HEK293 (cell line): ENCODE measurements around the gene R3HDM4.

Experiments used
- CTCF ChIA-PET: fragments of 350-600 bp; formaldehyde crosslinking; extraction: SDS; loops from one replicate; lab custom pipeline; 2021; ENCODE audit warnings: antibody characterized with exemption; lab: Yijun Ruan, JAX
- POLR2A ChIA-PET: fragments of 300-600 bp; formaldehyde crosslinking; extraction: SDS; loops from one replicate; lab custom pipeline; 2020; ENCODE audit warnings: antibody characterized with exemption, inconsistent platforms; lab: Yijun Ruan, JAX
- H3K27ac ChIP-seq: fragments of 200-500 bp; sonication (Bioruptor generic); 2 replicates; pipeline ENCODE4 v1.5.1; 2014; ENCODE audit warnings: low read depth, low read length, control low read depth, inconsistent platforms; ENCODE audit errors: extremely low read depth
- H3K36me3 ChIP-seq, 2 experiments: fragments of 200-500 bp in 1 of 2; sonication (Bioruptor generic) in 1 of 2; 1 replicate in 1 of 2; 2 replicates in 1 of 2; pipeline ENCODE4 v1.5.1; 2014 to 2017; ENCODE audit warnings: inconsistent platforms in 2 of 2, low read length in 2 of 2; ENCODE audit not compliant: control insufficient read depth in 2 of 2, insufficient read depth in 1 of 2
- H3K4me1 ChIP-seq: fragments of 200-500 bp; sonication (Bioruptor generic); 2 replicates; pipeline ENCODE4 v1.5.1; 2014; ENCODE audit warnings: mild to moderate bottlenecking, low read length, inconsistent platforms; ENCODE audit not compliant: control insufficient read depth, insufficient read depth
- H3K4me3 ChIP-seq: 2 replicates; pipeline ENCODE4 v1.5.1; 2011; ENCODE audit warnings: low read depth, mild to moderate bottlenecking, control low read depth, low read length, moderate library complexity
- H3K9me3 ChIP-seq: fragments of 200-500 bp; sonication (Bioruptor generic); 2 replicates; pipeline ENCODE4 v1.5.1; 2014; ENCODE audit warnings: low read depth, low read length, inconsistent platforms; ENCODE audit not compliant: control insufficient read depth, insufficient read depth
- GLIS1 ChIP-seq: fragments of 450-650 bp; formaldehyde crosslinking; IDR thresholded peaks from 2 replicates; pipeline ENCODE4 v1.5.1; 2016; ENCODE audit warnings: missing biosample characterization, missing genetic modification characterization
- KLF16 ChIP-seq: fragments of 450-650 bp; formaldehyde crosslinking; IDR thresholded peaks from 2 replicates; pipeline ENCODE4 v1.5.1; 2017; ENCODE audit warnings: missing biosample characterization, missing genetic modification characterization
- KLF17 ChIP-seq: fragments of 450-650 bp; formaldehyde crosslinking; IDR thresholded peaks from 2 replicates; pipeline ENCODE4 v1.5.1; 2016; ENCODE audit warnings: missing biosample characterization, missing genetic modification characterization
- OSR2 ChIP-seq: fragments of 450-650 bp; formaldehyde crosslinking; IDR thresholded peaks from 2 replicates; pipeline ENCODE4 v1.5.1; 2016; ENCODE audit warnings: missing biosample characterization, missing genetic modification characterization
- PATZ1 ChIP-seq: fragments of 450-650 bp; formaldehyde crosslinking; IDR thresholded peaks from 2 replicates; pipeline ENCODE4 v1.5.1; 2016; ENCODE audit warnings: missing biosample characterization, missing genetic modification characterization
- REST ChIP-seq: fragments of 450-650 bp; formaldehyde crosslinking; IDR thresholded peaks from 2 replicates; pipeline ENCODE4 v1.5.1; 2016; ENCODE audit warnings: missing biosample characterization, missing genetic modification characterization
- SP7 ChIP-seq: fragments of 450-650 bp; formaldehyde crosslinking; IDR thresholded peaks from 2 replicates; pipeline ENCODE4 v1.5.1; 2016; ENCODE audit warnings: missing biosample characterization, missing genetic modification characterization
- TSHZ1 ChIP-seq: fragments of 450-650 bp; formaldehyde crosslinking; IDR thresholded peaks from 2 replicates; pipeline ENCODE4 v1.5.1; 2016; ENCODE audit warnings: missing biosample characterization, missing genetic modification characterization, borderline replicate concordance
- ZBTB48 ChIP-seq: fragments of 450-650 bp; formaldehyde crosslinking; IDR thresholded peaks from 2 replicates; pipeline ENCODE4 v1.5.1; 2016; ENCODE audit warnings: missing biosample characterization, missing genetic modification characterization
- ZFHX2 ChIP-seq: fragments of 450-650 bp; formaldehyde crosslinking; conservative IDR thresholded peaks from 2 replicates; pipeline ENCODE4 v1.5.1; 2016; ENCODE audit warnings: missing biosample characterization, missing genetic modification characterization
- ZFP37 ChIP-seq: fragments of 450-650 bp; formaldehyde crosslinking; IDR thresholded peaks from 2 replicates; pipeline ENCODE4 v1.5.1; 2016; ENCODE audit warnings: missing biosample characterization, missing genetic modification characterization
- ZNF10 ChIP-seq: fragments of 450-650 bp; formaldehyde crosslinking; IDR thresholded peaks from 2 replicates; pipeline ENCODE4 v1.5.1; 2017; ENCODE audit warnings: missing biosample characterization, missing genetic modification characterization
- ZNF16 ChIP-seq: fragments of 450-650 bp; formaldehyde crosslinking; IDR thresholded peaks from 2 replicates; pipeline ENCODE4 v1.5.1; 2016; ENCODE audit warnings: low read depth, missing biosample characterization, missing genetic modification characterization
- ZNF214 ChIP-seq: fragments of 450-650 bp; formaldehyde crosslinking; IDR thresholded peaks from 2 replicates; pipeline ENCODE4 v1.5.1; 2017; ENCODE audit warnings: missing biosample characterization, mild to moderate bottlenecking, missing genetic modification characterization, borderline replicate concordance
- ZNF335 ChIP-seq: fragments of 450-650 bp; formaldehyde crosslinking; conservative IDR thresholded peaks from 2 replicates; pipeline ENCODE4 v1.5.1; 2016; ENCODE audit warnings: missing biosample characterization, missing genetic modification characterization
- ZNF449 ChIP-seq: fragments of 450-650 bp; formaldehyde crosslinking; IDR thresholded peaks from 2 replicates; pipeline ENCODE4 v1.5.1; 2017; ENCODE audit warnings: missing biosample characterization, mild to moderate bottlenecking, missing genetic modification characterization, moderate library complexity
- ZNF529 ChIP-seq: fragments of 450-650 bp; formaldehyde crosslinking; IDR thresholded peaks from 2 replicates; pipeline ENCODE4 v1.5.1; 2017; ENCODE audit warnings: missing genetic modification characterization, missing biosample characterization; ENCODE audit not compliant: insufficient replicate concordance
- ZNF544 ChIP-seq: fragments of 450-650 bp; formaldehyde crosslinking; IDR thresholded peaks from 2 replicates; pipeline ENCODE4 v1.5.0; 2017; ENCODE audit warnings: missing biosample characterization, missing genetic modification characterization
- ZNF548 ChIP-seq: fragments of 450-650 bp; formaldehyde crosslinking; IDR thresholded peaks from 2 replicates; pipeline ENCODE4 v1.5.1; 2016; ENCODE audit warnings: missing biosample characterization, missing genetic modification characterization
- ZNF658 ChIP-seq: fragments of 450-650 bp; formaldehyde crosslinking; IDR thresholded peaks from 2 replicates; pipeline ENCODE4; 2016; ENCODE audit warnings: missing biosample characterization, missing genetic modification characterization
- ZNF707 ChIP-seq: fragments of 450-650 bp; formaldehyde crosslinking; IDR thresholded peaks from 2 replicates; pipeline ENCODE4 v1.5.1; 2016; ENCODE audit warnings: missing biosample characterization, missing genetic modification characterization
- ZNF837 ChIP-seq: fragments of 450-650 bp; formaldehyde crosslinking; IDR thresholded peaks from 2 replicates; pipeline ENCODE4 v1.5.1; 2016; ENCODE audit warnings: missing biosample characterization, missing genetic modification characterization

R3HDM4 gene

GRCh38 chr19:884420-885211, 28.4 kb downstream of the R3HDM4 start:
- Histone ChIP-seq H3K9me3 (no peaks in the 10 kb centered on the region), H3K4me1 (no peaks in the 10 kb centered on the region), H3K36me3 (peaks cover 4 to 79% of the 10 kb centered on the region in 2 experiments; a peak in 2 of 3 replicates), H3K4me3 (no peak overlapping the region), H3K27ac (no peak overlapping the region)
- TF ChIP-seq PATZ1 (tag by site-specific recombination) (no peak), ZFHX2 (tag by site-specific recombination) (peak; percentile 14; the same call in 1 of the 2 replicates), ZFP37 (tag by site-specific recombination) (no peak), ZNF16 (no peak), ZNF548 (tag by site-specific recombination) (no peak), KLF16 (no peak), ZNF837 (tag by site-specific recombination) (no peak)
- ChIA-PET POLR2A (no interaction called here), CTCF (no interaction called here)

- H3K27ac ChIP-seq: no peak overlapping the region
- H3K4me1 ChIP-seq: no peaks in the 10 kb centered on the region
- ChIA-PET CTCF (interaction anchor here (0.5 to 0.7 kb wide), 2 partner anchors 32 to 139 kb away, joined by 4 read pairs; partner anchors contain the start of gene ELANE), POLR2A (no interaction called here)
- no peaks in the 10 kb centered on the region for H3K9me3 ChIP-seq
- H3K36me3 ChIP-seq: peaks cover 4 to 73% of the 10 kb centered on the region in 2 experiments; a peak in 2 of 3 replicates
- H3K4me3 ChIP-seq: no peak overlapping the region
- TF ChIP-seq ZNF544 (tag by site-specific recombination) (no peak), ZNF214 (tag by site-specific recombination) (no peak), ZNF658 (no peak), KLF17 (peak; percentile 60; the same call in 1 of the 2 replicates), ZNF529 (tag by site-specific recombination) (no peak), SP7 (0 out of 2 replicates have a peak, but pooled peaks have one; percentile 16), ZNF449 (tag by site-specific recombination) (no peak), OSR2 (tag by site-specific recombination) (peak; percentile 43), ZNF10 (peak; percentile 76), TSHZ1 (tag by site-specific recombination) (no peak), ZBTB48 (tag by site-specific recombination) (peak; percentile 56), REST (tag by site-specific recombination) (no peak), GLIS1 (tag by site-specific recombination) (peak; percentile 77), ZNF707 (tag by site-specific recombination) (no peak), ZNF335 (no peak; the same call in 1 of the 2 replicates)
Measured at GRCh38 chr19:883661-884211, 29.3 kb downstream of the R3HDM4 start.
